GM08714 (cell line): Measurements from ENCODE around the gene USP16.
"Not testable (repeated sequence)": the region's sequence is repeated elsewhere in the genome, so short reads cannot be mapped to it uniquely, and the experiment has no call there.

Source experiments
- H3K4me3 ChIP-seq: fragments of 200-500 bp; sonication (Bioruptor generic); 2 replicates; pipeline ENCODE4 v1.5.1; 2014; ENCODE audit warnings: mild to moderate bottlenecking, low read length, inconsistent platforms
- ZNF274 ChIP-seq: IDR thresholded peaks from 2 replicates; pipeline ENCODE4 v1.6.1; 2012; ENCODE audit warnings: mild to moderate bottlenecking, low read depth, low read length

USP16 gene

GRCh38 chr21:29024474-29025327 lies at the start of gene USP16:
TSS of gene USP16 (plus strand) at chr21:29024668. CDS start at chr21:29027914, 3,246 bp downstream.
- TF ChIP-seq ZNF274 = no peak

DNA sequence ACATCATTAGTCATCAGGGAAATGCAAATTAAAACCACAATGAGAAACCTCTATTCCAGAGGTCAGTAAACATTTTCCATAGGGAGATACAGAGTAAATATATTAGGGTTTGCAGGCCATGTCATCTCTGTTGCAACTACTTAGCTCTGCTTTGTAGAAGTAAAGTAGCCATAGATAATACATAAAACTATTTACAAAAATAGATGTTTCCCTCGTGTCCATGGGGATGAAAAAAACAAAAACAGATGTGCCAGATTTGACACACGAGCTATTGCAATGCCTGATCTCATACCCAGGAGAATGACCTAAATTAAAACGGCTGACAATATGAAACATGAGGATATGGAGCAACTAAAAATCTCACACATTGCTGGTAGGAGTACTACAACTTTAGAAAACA lies 49.1 kb upstream of the USP16 start:
- TF ChIP-seq ZNF274 = no peak
- no peak overlapping the region for H3K4me3 ChIP-seq

More at GRCh38 chr21:29024474-29025327, at the start of gene USP16:
- H3K4me3 ChIP-seq = peak within 1 kb of the TSS; percentile 69

DNA sequence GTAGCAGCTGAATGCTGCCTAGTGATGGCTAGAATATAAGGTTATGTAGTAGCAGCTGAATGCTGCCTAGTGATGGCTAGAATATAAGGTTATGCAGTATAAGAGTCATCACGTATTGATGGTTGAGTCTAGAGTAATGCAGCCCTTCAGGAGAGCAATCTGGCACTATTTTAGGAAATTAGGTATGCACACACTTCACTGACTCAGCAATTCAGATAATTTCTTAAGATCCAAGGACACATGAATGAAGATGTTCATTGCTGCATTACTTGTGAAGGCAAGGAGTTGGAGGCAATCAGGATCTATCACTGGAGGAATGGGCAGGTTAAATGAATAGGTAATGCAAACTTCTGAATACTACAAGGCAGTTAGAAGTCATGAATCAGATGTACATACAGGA lies 45.4 kb upstream of the USP16 start:
- no peak for TF ChIP-seq ZNF274

GRCh38 chr21:28982637-28983036 lies 41.8 kb upstream of the USP16 start:
- no peak overlapping the region for H3K4me3 ChIP-seq
- TF ChIP-seq ZNF274 = no peak

More for the DNA sequence above, 45.4 kb upstream of the USP16 start:
- no peak overlapping the region for H3K4me3 ChIP-seq

- H3K4me3 ChIP-seq = no peak overlapping the region
- TF ChIP-seq ZNF274 = no peak
These were observed 37.8 kb upstream of the USP16 start for GRCh38 chr21:28986677-28987076.

DNA sequence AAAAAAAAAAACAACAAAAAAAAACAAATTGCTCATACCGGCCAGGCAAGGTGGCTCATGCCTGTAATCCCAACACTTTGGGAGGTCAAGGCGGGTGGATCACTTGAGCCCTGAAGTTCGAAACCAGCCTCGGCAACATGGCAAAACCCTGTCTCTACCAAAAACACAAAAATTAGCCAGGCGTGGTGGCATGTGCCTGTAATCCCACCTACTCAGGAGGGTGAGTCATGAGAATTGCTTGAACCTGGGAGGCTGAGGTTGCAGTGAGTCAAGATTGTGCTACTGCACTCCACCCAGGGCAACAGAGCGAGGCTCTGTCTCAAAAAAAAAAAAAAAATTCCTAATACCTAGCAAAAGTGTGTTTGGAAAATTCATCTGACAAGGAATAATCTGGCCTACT lies 36.3 kb upstream of the USP16 start:
- not testable (repeated sequence) for H3K4me3 ChIP-seq

GRCh38 chr21:28991861-28992525 lies 32.5 kb upstream of the USP16 start:
- peak overlapping the region; percentile 92 for H3K4me3 ChIP-seq
- TF ChIP-seq ZNF274 = no peak

DNA sequence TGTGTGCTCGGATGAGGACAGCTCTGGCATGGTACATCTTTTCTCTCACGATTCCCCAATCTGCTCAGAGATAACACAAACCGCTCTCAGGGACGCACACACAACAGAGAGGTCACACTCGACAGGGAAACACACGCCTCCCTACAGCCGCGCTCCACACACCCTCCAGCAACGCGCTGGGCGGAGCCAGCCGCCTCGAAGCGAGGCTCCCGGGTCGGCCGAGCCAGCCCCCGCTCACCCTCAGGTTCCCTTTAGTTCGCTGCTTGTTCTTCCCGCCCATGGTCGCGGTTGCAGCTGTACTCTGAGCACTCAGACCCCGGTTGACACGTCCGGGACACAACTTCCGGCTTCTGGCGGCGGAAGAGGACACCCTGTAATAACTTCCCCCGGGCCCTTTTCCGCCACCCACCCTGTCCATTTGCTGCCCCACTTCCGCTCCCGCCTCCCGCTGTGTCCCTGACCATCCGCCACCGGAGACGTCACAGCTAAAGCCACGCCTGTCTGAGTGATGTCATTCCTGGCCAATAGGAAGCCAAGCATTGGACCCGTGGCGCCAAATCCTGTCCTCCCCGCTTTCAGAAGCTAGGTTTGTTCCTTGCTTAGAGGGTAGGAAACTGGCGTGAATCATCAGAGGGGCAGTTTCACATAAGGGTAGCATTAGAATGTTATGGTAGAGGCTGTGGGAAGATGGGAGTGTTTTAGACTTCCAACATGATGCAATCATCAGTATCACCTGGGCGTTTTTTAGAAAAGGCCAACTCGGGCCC lies 31.8 kb upstream of the USP16 start, which contains the start of gene LTN1:
LTN1 (minus strand) TSS at position 352 of the 767 bp plus-strand sequence; CDS start at position 280, 72 bp downstream.
- no peak for TF ChIP-seq ZNF274
- H3K4me3 ChIP-seq = peak within 1 kb of the TSS; percentile 92

- H3K4me3 ChIP-seq = peak overlapping the region; percentile 57
- TF ChIP-seq ZNF274 = no peak
These were observed 31.2 kb upstream of the USP16 start for GRCh38 chr21:28993293-28993629.

GRCh38 chr21:29002442-29003144 lies 21.9 kb upstream of the USP16 start:
- H3K4me3 ChIP-seq = peak overlapping the region; percentile 74
- no peak for TF ChIP-seq ZNF274

GRCh38 chr21:29005696-29006095 lies 18.8 kb upstream of the USP16 start:
- H3K4me3 ChIP-seq = no peak overlapping the region
- TF ChIP-seq ZNF274 = no peak

DNA sequence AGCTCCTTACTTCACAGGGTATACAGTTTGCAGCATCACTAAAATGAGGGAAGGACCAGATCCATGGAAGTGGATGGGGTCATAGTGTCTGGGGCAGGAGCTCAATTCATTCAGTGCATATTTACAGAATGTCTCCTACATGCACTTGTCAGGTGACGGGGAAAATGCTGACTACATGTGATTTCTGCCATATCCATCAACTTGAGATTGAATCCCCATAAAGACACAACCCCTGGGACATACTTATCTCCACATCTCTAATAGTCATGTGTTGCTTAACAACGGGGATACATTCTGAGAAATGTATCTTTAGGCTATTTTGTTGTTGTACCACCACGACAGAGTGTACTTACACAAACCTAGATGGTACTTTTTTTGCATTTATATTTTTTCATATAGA lies 17.3 kb upstream of the USP16 start:
- no peak for TF ChIP-seq ZNF274
- no peak overlapping the region for H3K4me3 ChIP-seq

DNA sequence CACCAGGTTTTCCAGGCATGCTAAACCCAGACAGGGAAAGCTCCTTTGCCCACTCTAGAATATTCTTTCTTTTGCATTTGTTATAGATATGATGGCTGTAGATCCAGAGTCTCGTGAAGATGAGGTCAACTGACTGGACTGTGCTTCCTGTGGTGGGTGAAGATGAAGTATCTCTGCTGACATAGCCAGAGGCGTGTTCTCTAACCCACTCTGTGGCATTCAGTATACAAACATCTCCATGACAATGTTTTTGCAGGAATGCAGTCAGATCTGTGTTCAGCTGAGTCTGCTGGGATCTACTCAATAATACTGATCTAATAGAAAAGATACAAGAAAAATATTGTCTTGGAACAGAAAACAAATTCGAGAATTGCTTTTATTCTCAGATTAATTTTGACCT lies 16.7 kb upstream of the USP16 start:
- no peak overlapping the region for H3K4me3 ChIP-seq
- no peak for TF ChIP-seq ZNF274

DNA sequence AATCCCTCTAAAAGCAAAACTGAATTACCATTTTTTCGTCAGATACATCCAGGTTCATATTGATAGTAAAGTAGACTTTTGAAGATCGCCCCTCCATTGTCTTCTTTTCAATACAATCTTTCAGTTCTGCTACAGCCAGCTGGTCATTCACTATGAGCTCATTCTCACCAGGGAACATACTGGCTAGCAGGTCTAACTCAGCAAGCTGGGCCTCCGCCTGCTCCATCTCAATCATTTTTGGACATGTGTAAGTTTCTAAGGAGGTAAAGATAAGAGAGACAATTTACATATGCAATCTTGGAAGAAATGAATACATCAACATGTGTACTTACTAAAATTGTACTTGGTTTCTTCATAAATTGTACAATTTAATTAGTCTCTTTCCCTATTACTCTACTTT lies 16.1 kb upstream of the USP16 start:
- H3K4me3 ChIP-seq = no peak overlapping the region
- TF ChIP-seq ZNF274 = no peak

- not testable (repeated sequence) for H3K4me3 ChIP-seq
These were observed 13.2 kb upstream of the USP16 start for GRCh38 chr21:29011236-29011635.
